Measurements from ENCODE around the gene C2CD2. TPM values are rescaled to one million over a fixed set of nuclear protein-coding genes. Genes with fewer than 3 reads are reported as not detected.

C2CD2 gene
- total and polyA plus RNA-seq, 2 of the 4 experiments (the other 2 are of a cell fraction), result 15.6 to 25.3 TPM

- H2BK5ac ChIP-seq (ENCODE audit: low read depth, low read length, poor library complexity, severe bottlenecking), result no peak overlapping the region
- no peak overlapping the region for H3K23ac ChIP-seq (ENCODE audit: low read depth, low read length)
- no peak overlapping the region for H3K18ac ChIP-seq (ENCODE audit: low read depth, low read length)
- no peak overlapping the region for H2AK9ac ChIP-seq (replicated peaks; ENCODE audit: low read depth, low read length, poor library complexity)
- ChIA-PET POLR2A (ENCODE audit: unreplicated experiment) (no interaction called here), CTCF (no interaction called here)
- H4K5ac ChIP-seq (ENCODE audit: low read depth, low read length), result no peak overlapping the region
- DNase-seq, result no peak
- H3K27ac ChIP-seq (ENCODE audit: insufficient read depth, low read length), result no peak overlapping the region
- intact Hi-C loops (cut with micrococcal nuclease) (no loop called here), dilution Hi-C loops (cut with HindIII; ENCODE audit: low sequenced_read_pairs, unreplicated experiment) (no loop called here), in situ Hi-C loops (cut with MboI; ENCODE audit: low sequenced_read_pairs) (no loop called here)
- 80% methylated on average over 2 of the region's 17 CpGs; no CpG with 5 or more reads in 1 of the 2 experiments for WGBS, 2 experiments (ENCODE audit: extremely low coverage in 2 of 2, insufficient read length in 1 of 2)
- no peaks in the 10 kb centered on the region for H3K79me1 ChIP-seq (ENCODE audit: low read depth in 1 of 2, low read length in 2 of 2)
- no peaks in the 10 kb centered on the region for H4K20me1 ChIP-seq (ENCODE audit: insufficient read depth, low read length)
- H3K56ac ChIP-seq (ENCODE audit: extremely low read depth, insufficient read depth, low read length), result no peak overlapping the region
- H3K9me1 ChIP-seq (ENCODE audit: insufficient read depth, low read length), result 0 out of 2 replicates have a peak, but pooled peaks cover 2% of the 10 kb centered on the region
- H2BK15ac ChIP-seq (ENCODE audit: low read depth, low read length), result no peak overlapping the region
- no peak overlapping the region for H2BK120ac ChIP-seq (ENCODE audit: low read depth, low read length)
- H3K9me3 ChIP-seq (ENCODE audit: control insufficient read depth, insufficient read depth, low read length), result peaks cover 9% of the 10 kb centered on the region
- no peak overlapping the region for H3K9ac ChIP-seq (ENCODE audit: low read depth, low read length)
- H3K14ac ChIP-seq (replicated peaks; ENCODE audit: low read depth, low read length), result no peak overlapping the region
- H3K27me3 ChIP-seq (ENCODE audit: control insufficient read depth, insufficient read depth, low read length), result no peaks in the 10 kb centered on the region
- no peaks in the 10 kb centered on the region for H3K4me1 ChIP-seq (ENCODE audit: control insufficient read depth, insufficient read depth, low read length)
- no peaks in the 10 kb centered on the region for H3K36me3 ChIP-seq (ENCODE audit: control insufficient read depth, insufficient read depth, low read length)
- H4K91ac ChIP-seq (ENCODE audit: insufficient read depth, low read depth, low read length), result no peak overlapping the region
- H2AK5ac ChIP-seq (ENCODE audit: low read depth, low read length), result no peak overlapping the region
- H2AFZ ChIP-seq (replicated peaks; ENCODE audit: low read length, poor library complexity), result no peak overlapping the region
- ATAC-seq (ENCODE audit: low read depth), result no peak
- no peak overlapping the region for H3K4me2 ChIP-seq (ENCODE audit: low read depth, low read length)
- BruUV-seq (replicated peaks), result no TSS peak
- no peak for TF ChIP-seq BHLHE40 (IDR thresholded peaks at IDR 0.05; ENCODE audit: low read depth, low read length)
- no peak for TF ChIP-seq USF2 (IDR thresholded peaks at IDR 0.05; ENCODE audit: low read depth, low read length)
- no peak for TF ChIP-seq MXI1 (IDR thresholded peaks at IDR 0.05; ENCODE audit: borderline replicate concordance, low read depth, low read length)
- no peak for TF ChIP-seq NFE2L2 (IDR thresholded peaks at IDR 0.05; ENCODE audit: low read depth, low read length)
- no peak for TF ChIP-seq MAZ (IDR thresholded peaks at IDR 0.05; ENCODE audit: borderline replicate concordance, low read depth, low read length)
- no peak for TF ChIP-seq CEBPB (IDR thresholded peaks at IDR 0.05; ENCODE audit: low read depth, low read length)
- TF ChIP-seq CTCF (conservative IDR thresholded peaks at IDR 0.05; ENCODE audit: low read depth, low read length), result no peak
- TF ChIP-seq CHD1 (IDR thresholded peaks at IDR 0.05; ENCODE audit: low read depth, low read length), result no peak
- TF ChIP-seq, protein P1, sequence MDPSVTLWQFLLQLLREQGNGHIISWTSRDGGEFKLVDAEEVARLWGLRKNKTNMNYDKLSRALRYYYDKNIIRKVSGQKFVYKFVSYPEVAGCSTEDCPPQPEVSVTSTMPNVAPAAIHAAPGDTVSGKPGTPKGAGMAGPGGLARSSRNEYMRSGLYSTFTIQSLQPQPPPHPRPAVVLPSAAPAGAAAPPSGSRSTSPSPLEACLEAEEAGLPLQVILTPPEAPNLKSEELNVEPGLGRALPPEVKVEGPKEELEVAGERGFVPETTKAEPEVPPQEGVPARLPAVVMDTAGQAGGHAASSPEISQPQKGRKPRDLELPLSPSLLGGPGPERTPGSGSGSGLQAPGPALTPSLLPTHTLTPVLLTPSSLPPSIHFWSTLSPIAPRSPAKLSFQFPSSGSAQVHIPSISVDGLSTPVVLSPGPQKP (IDR thresholded peaks at IDR 0.05; ENCODE audit: borderline replicate concordance, low read depth, low read length), result no peak
- H4K8ac ChIP-seq (ENCODE audit: low read depth in 2 of 2, low read length in 2 of 2), result no peak overlapping the region
- H3K4ac ChIP-seq (ENCODE audit: low read depth, low read length), result no peak overlapping the region
- no peak overlapping the region for H3K4me3 ChIP-seq (ENCODE audit: insufficient read depth, low read depth, low read length)
- no peak overlapping the region for H2BK20ac ChIP-seq (ENCODE audit: low read depth, low read length)
Measured at GRCh38 chr21:41975391-41976272, 21.8 kb upstream of the C2CD2 start.
